Measurements from ENCODE around the gene EPS8L3. TPM values are rescaled to one million over a fixed set of nuclear protein-coding genes. Genes with fewer than 3 reads are reported as not detected.

EPS8L3 gene
- total and polyA plus RNA-seq, 2 of the 8 experiments (the other 6 are each of a cell fraction or from before 2014, with no cell fraction given) = not detected

GRCh38 chr1:109787845-109788601 lies 24.3 kb upstream of the EPS8L3 start:
- Histone ChIP-seq H4K91ac (replicated peaks; ENCODE audit: insufficient read length, low read length) (no peak overlapping the region), H4K5ac (ENCODE audit: insufficient read length, low read depth, low read length) (no peak overlapping the region), H3K23me2 (ENCODE audit: low read depth, low read length) (no peaks in the 10 kb centered on the region; the same call in 1 of the 2 replicates), H4K8ac (ENCODE audit: extremely low read depth, insufficient read depth, low read length) (no peak overlapping the region), H2BK120ac (replicated peaks; ENCODE audit: low read depth, low read length) (no peak overlapping the region), H3K23ac (ENCODE audit: insufficient read length) (no peak overlapping the region), H3K9me3 (ENCODE audit: insufficient read depth in 2 of 2, low read depth in 1 of 2, low read length in 1 of 2) (no peaks in the 10 kb centered on the region), H3K9ac (replicated peaks in 1 of 4; ENCODE audit: extremely low read depth in 1 of 4, low read depth in 3 of 4, low read length in 3 of 4) (no peak overlapping the region), H3K4me1 (replicated peaks in 1 of 4; ENCODE audit: control insufficient read depth in 3 of 4, insufficient read depth in 4 of 4, low read length in 3 of 4) (peaks cover 0 to 15% (median 8%) of the 10 kb centered on the region in 4 experiments; a peak in 6 of 7 replicates), H3K4me3 (ENCODE audit: extremely low read depth in 1 of 4, insufficient read depth in 2 of 4, low read depth in 3 of 4, low read length in 4 of 4) (no peak overlapping the region), H3K27me3 (replicated peaks in 1 of 4; ENCODE audit: control insufficient read depth in 3 of 4, extremely low read depth in 1 of 4, insufficient read depth in 3 of 4, low read length in 3 of 4) (peaks cover 0 to 3% (median 2%) of the 10 kb centered on the region in 4 experiments; a peak in 2 of 7 replicates), H2BK5ac (ENCODE audit: low read depth, low read length) (no peak overlapping the region), H3K14ac (ENCODE audit: insufficient read length) (no peak overlapping the region), H3K79me1 (ENCODE audit: low read depth, low read length) (no peaks in the 10 kb centered on the region), H3K79me2 (ENCODE audit: control insufficient read depth in 1 of 2, insufficient read depth in 2 of 2, low read length in 2 of 2) (no peaks in the 10 kb centered on the region), H2BK12ac (ENCODE audit: low read depth, low read length) (no peak overlapping the region), H2AFZ (ENCODE audit: low read length) (no peak overlapping the region), H3K56ac (replicated peaks; ENCODE audit: insufficient read length, low read depth, low read length) (no peak overlapping the region), H2BK20ac (ENCODE audit: low read length) (no peak overlapping the region), H3K4ac (replicated peaks; ENCODE audit: insufficient read length, low read depth, low read length) (no peak overlapping the region), H2BK15ac (ENCODE audit: low read length) (no peak overlapping the region), H4K20me1 (replicated peaks in 1 of 2; ENCODE audit: control insufficient read depth in 1 of 2, insufficient read depth in 2 of 2, low read length in 2 of 2) (no peaks in the 10 kb centered on the region), H3K18ac (ENCODE audit: extremely low read depth, low read length) (no peak overlapping the region), H3K27ac (ENCODE audit: low read depth, low read length) (no peak overlapping the region), H2AK5ac (ENCODE audit: low read depth, low read length) (no peak overlapping the region), H3K4me2 (ENCODE audit: insufficient read depth in 1 of 2, low read depth in 2 of 2, low read length in 2 of 2) (no peak overlapping the region), H3K36me3 (ENCODE audit: control insufficient read depth in 2 of 4, insufficient read depth in 4 of 4, low read length in 3 of 4) (no peaks in the 10 kb centered on the region)
- no peak for FAIRE-seq
- 97% methylated on average over 19 of the region's 19 CpGs; no CpG with 5 or more reads in 1 of the 2 experiments for WGBS, 2 experiments (ENCODE audit: extremely low coverage in 1 of 2, insufficient coverage in 1 of 2, insufficient read length in 1 of 2, insufficient replicate concordance in 2 of 2, low coverage in 1 of 2, low lambda C conversion rate in 2 of 2, missing lambda C conversion rate in 1 of 2)
- no peak for DNase-seq (ENCODE audit: low read depth in 1 of 2, low spot score in 2 of 2)
- ChIA-PET POLR2A (ENCODE audit: partially characterized antibody) (no interaction called here), CTCF (ENCODE audit: partially characterized antibody) (interaction anchor here (0.8 to 27.2 kb wide), 19 partner anchors 9 to 256 kb away, joined by 3 to 700 read pairs (median 3); partner anchors contain the start of genes AHCYL1 and GSTM4)
- TF ChIP-seq, protein P1, sequence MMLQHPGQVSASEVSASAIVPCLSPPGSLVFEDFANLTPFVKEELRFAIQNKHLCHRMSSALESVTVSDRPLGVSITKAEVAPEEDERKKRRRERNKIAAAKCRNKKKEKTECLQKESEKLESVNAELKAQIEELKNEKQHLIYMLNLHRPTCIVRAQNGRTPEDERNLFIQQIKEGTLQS (IDR thresholded peaks at IDR 0.05; ENCODE audit: insufficient read depth, low read depth, low read length) = no peak
- TF ChIP-seq SIX5 (IDR thresholded peaks at IDR 0.05; ENCODE audit: low read depth, low read length) (no peak), TAF7 (optimal IDR thresholded peaks at IDR 0.05; ENCODE audit: borderline replicate concordance, low read depth, low read length) (no peak), SRF (IDR thresholded peaks at IDR 0.05; ENCODE audit: low read depth, low read length) (no peak), CTBP2 (IDR thresholded peaks at IDR 0.05; ENCODE audit: borderline replicate concordance, insufficient read depth, insufficient read length, low read length) (no peak), MAX (IDR thresholded peaks at IDR 0.05) (no peak), SAP30 (IDR thresholded peaks at IDR 0.05; ENCODE audit: insufficient read depth, insufficient replicate concordance, low read length) (no peak), KDM4A (IDR thresholded peaks at IDR 0.05; ENCODE audit: low read depth, low read length, severe bottlenecking) (no peak)

All from H1 (cell line).